T-cell (primary cell): ENCODE data around the gene LBHD1. TPM values are rescaled to one million over a fixed set of nuclear protein-coding genes. Genes with fewer than 3 reads are reported as not detected.

Source experiments
- ATAC-seq, 4 experiments: fragments of 200-7000 bp in 3 of 4; fragments of 150-1000 bp in 1 of 4; cut with Tn5 transposase; replicated peaks in 1 of 4; 1 replicate in 3 of 4; 2 replicates in 1 of 4; pipeline ENCODE4 v1.10.0; 2021; ENCODE audit warnings: moderate library complexity in 3 of 4, mild to moderate bottlenecking in 2 of 4, moderate number of reproducible peaks in 1 of 4
- CTCF ChIA-PET, 2 donors: fragments of 300-600 bp; sonication (Branson Sonifier 250); formaldehyde crosslinking; loops; one replicate each; lab custom pipeline; 2022; ENCODE audit warnings: antibody characterized with exemption in 2 of 2; lab: Charles Lee
- POLR2A ChIA-PET, 2 donors: fragments of 300-600 bp; sonication (Branson Sonifier 250); formaldehyde crosslinking; loops; one replicate each; lab custom pipeline; 2022; ENCODE audit warnings: antibody characterized with exemption in 2 of 2; lab: Charles Lee
- DNase-seq, 35 experiments: peaks; one replicate each; pipeline versions ENCODE4 v3.0.0 to v3.0.0-alpha.2; 2013 to 2023
- H3K27ac ChIP-seq: one replicate; pipeline ENCODE4 v1.5.1; 2013; ENCODE audit warnings: low read length
- H3K27me3 ChIP-seq, 2 experiments: replicated peaks in 1 of 2; 1 replicate in 1 of 2; 2 replicates in 1 of 2; pipeline versions ENCODE4 v1.6.1 to v1.7.0; 2013; ENCODE audit warnings: low read length in 1 of 2, mixed read lengths in 1 of 2; ENCODE audit not compliant: control insufficient read depth in 2 of 2, insufficient read depth in 2 of 2; ENCODE audit errors: extremely low read depth in 1 of 2
- H3K36me3 ChIP-seq, 2 donors: 1 replicate in 1 of 2; 2 replicates in 1 of 2; pipeline versions ENCODE4 v1.6.1 to v1.7.0; 2013; ENCODE audit warnings: low read length in 1 of 2; ENCODE audit not compliant: control insufficient read depth in 2 of 2, insufficient read depth in 1 of 2; ENCODE audit errors: extremely low read depth in 1 of 2
- H3K4me1 ChIP-seq, 2 experiments: 1 replicate in 1 of 2; 2 replicates in 1 of 2; pipeline versions ENCODE4 v1.6.1 to v1.7.0; 2013; ENCODE audit warnings: low read length in 2 of 2, mixed read lengths in 1 of 2; ENCODE audit not compliant: insufficient read depth in 2 of 2, control insufficient read depth in 1 of 2; ENCODE audit errors: extremely low read depth in 1 of 2
- H3K4me3 ChIP-seq, 2 donors: 1 replicate in 1 of 2; 2 replicates in 1 of 2; pipeline versions ENCODE4 v1.5.1 to v1.7.0; 2013; ENCODE audit warnings: mild to moderate bottlenecking in 2 of 2, low read length in 1 of 2, moderate library complexity in 1 of 2; ENCODE audit not compliant: control insufficient read depth in 1 of 2; ENCODE audit errors: extremely low read depth in 1 of 2
- H3K9me3 ChIP-seq: 2 replicates; pipeline ENCODE4 v1.7.0; 2013
- H3K27ac Mint-ChIP-seq, 2 donors: one replicate each; pipeline ENCODE4 v1.8.0; 2020 to 2021; ENCODE audit warnings: mild to moderate bottlenecking in 2 of 2, mixed read lengths in 2 of 2
- H3K27me3 Mint-ChIP-seq, 2 donors: one replicate each; pipeline ENCODE4 v1.8.0; 2021 to 2022; ENCODE audit warnings: mixed read lengths in 2 of 2
- H3K36me3 Mint-ChIP-seq: one replicate; pipeline ENCODE4 v1.8.0; 2021; ENCODE audit warnings: mixed read lengths
- H3K4me1 Mint-ChIP-seq, 3 donors: one replicate each; pipeline ENCODE4 v1.8.0; 2020 to 2022; ENCODE audit warnings: mixed read lengths in 3 of 3, mild to moderate bottlenecking in 1 of 3
- H3K4me3 Mint-ChIP-seq, 3 donors: one replicate each; pipeline ENCODE4 v1.8.0; 2020 to 2022; ENCODE audit warnings: mild to moderate bottlenecking in 3 of 3, mixed read lengths in 3 of 3, moderate library complexity in 3 of 3
- H3K9me3 Mint-ChIP-seq, 3 donors: one replicate each; pipeline ENCODE4 v1.8.0; 2020 to 2022; ENCODE audit warnings: mixed read lengths in 3 of 3
- WGBS: methylation state at CpG from one replicate; pipeline ENCODE4 v1.1.5; 2013; ENCODE audit warnings: missing lambda C conversion rate; ENCODE audit not compliant: insufficient coverage; 5-methylcytosine and 5-hydroxymethylcytosine counted together
- total RNA-seq, 35 experiments: library from RNA in 6 of 35; stranded (reverse) in 6 of 35; fragments of 120-200 nt in 1 of 35; gene quantifications; one replicate each; pipeline versions ENCODE4 v1.2.1 to v1.2.4 and lab custom pipeline; 2013 to 2026

LBHD1 gene
- total RNA-seq (10 to 100 TPM; 15.5 to 24.7 (median 20.7) TPM), total RNA-seq (lab: John Stamatoyannopoulos, UW) (5.0 to 27.3 (median 12.5) reads per million in 29 experiments)
- total RNA-seq (2013) = 11.9 TPM

DNA sequence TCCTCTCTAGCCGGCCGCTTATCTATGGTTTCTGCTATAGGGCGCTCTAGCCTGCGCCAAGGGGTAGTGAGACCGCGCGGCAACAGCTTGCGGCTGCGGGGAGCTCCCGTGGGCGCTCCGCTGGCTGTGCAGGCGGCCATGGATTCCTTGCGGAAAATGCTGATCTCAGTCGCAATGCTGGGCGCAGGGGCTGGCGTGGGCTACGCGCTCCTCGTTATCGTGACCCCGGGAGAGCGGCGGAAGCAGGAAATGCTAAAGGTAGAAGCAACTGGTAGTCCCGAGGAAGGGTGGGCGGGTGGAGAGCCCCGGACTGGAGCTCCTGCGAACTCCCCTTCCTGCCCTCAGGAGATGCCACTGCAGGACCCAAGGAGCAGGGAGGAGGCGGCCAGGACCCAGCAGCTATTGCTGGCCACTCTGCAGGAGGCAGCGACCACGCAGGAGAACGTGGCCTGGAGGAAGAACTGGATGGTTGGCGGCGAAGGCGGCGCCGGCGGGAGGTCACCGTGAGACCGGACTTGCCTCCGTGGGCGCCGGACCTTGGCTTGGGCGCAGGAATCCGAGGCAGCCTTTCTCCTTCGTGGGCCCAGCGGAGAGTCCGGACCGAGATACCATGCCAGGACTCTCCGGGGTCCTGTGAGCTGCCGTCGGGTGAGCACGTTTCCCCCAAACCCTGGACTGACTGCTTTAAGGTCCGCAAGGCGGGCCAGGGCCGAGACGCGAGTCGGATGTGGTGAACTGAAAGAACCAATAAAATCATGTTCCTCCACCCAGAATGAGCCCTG lies at the start of gene LBHD1, which contains the start of gene UQCC3:
Gene LBHD1 (minus strand): TSS at position 660 of the 782 bp plus-strand sequence. CDS start 2,236 bp downstream, outside the sequence.
Gene UQCC3 (plus strand): TSS at position 66 of the 782 bp plus-strand sequence. CDS start 73 bp downstream, at position 139.
- H3K4me3 Mint-ChIP-seq = peak within 1 kb of the TSS; percentile 98 to 99 (median 99)
- Histone ChIP-seq H3K36me3 (peaks cover 0 to 23% of the 10 kb centered on the region in 2 donors), H3K9me3 (no peaks in the 10 kb centered on the region), H3K4me1 (peaks cover 7 to 45% of the 10 kb centered on the region in 2 experiments), H3K4me3 (peak within 1 kb of the TSS; percentile 82 to 96), H3K27ac (peak within 1 kb of the TSS; percentile 65), H3K27me3 (no peaks in the 10 kb centered on the region)
- ATAC-seq (peak; percentile 72 to 80 (median 78)), DNase-seq (peak; percentile 32 to 81 (median 60))
- H3K27me3 Mint-ChIP-seq = no peaks in the 10 kb centered on the region
- H3K4me1 Mint-ChIP-seq = peaks cover 57 to 62% (median 59%) of the 10 kb centered on the region in 3 donors
- peaks cover 19% of the 10 kb centered on the region for H3K36me3 Mint-ChIP-seq
- 0% methylated on average over 55 of the region's 59 CpGs for WGBS
- POLR2A ChIA-PET = interaction anchor here (0.5 to 1.7 kb wide), 11 partner anchors 9 to 184 kb away, joined by 3 to 11 read pairs (median 3); partner anchors contain the start of genes INTS5 (in 1 of the 2) and TUT1 (in 1 of the 2)
- peak within 1 kb of the TSS; percentile 98 to 99 for H3K27ac Mint-ChIP-seq
- CTCF ChIA-PET = interaction anchor here (0.6 to 1.5 kb wide), 4 partner anchors 22 to 166 kb away, joined by 3 to 7 read pairs (median 4); partner anchors contain the start of genes TUT1 (in 1 of the 2) and ZBTB3 (in 1 of the 2)
- no peaks in the 10 kb centered on the region for H3K9me3 Mint-ChIP-seq

DNA sequence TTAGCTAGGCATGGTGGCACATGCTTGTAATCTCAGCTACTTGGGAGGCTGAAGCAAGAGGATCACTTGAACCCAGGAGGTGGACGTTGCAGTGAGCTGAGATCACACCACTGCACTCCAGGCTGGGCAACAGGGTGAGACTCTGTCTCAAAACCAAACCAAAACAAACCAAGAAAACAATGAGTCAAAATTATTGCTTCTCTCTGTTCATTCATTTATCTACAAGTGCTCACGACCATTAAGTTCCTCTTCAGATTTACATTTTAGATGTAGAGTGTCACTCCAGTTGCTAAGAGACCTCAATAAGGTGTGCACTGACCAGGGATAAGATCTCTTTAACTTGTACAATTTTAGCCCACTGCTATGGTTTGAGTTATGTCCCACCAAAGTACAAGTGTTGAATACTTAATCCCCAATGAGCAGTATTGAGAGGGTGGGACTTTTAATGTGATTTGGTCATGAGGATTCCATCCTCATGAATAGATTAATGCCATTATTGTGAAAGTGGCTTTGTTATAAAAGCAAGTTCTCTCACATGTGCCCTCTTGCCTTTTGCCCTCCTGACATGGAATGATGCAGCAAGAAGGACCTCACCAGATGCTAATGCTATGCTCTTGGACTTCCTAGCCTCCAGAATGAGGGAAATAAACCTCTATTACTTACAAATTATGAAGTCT lies 47.4 kb upstream of the LBHD1 start:
- DNase-seq (no peak), ATAC-seq (no peak)
- H3K4me3 Mint-ChIP-seq = no peak overlapping the region
- peaks cover 2 to 4% of the 10 kb centered on the region in 2 experiments for H3K4me1 ChIP-seq
- H3K9me3 Mint-ChIP-seq = no peaks in the 10 kb centered on the region
- peak overlapping the region; percentile 16 to 36 for H3K27ac Mint-ChIP-seq
- H3K4me3 ChIP-seq = no peak overlapping the region
- H3K27me3 Mint-ChIP-seq = no peaks in the 10 kb centered on the region
- peaks cover 34 to 66% (median 61%) of the 10 kb centered on the region in 3 donors for H3K4me1 Mint-ChIP-seq
- no peak overlapping the region for H3K27ac ChIP-seq
- ChIA-PET POLR2A (no interaction called here), CTCF (interaction anchor here (0.6 to 0.8 kb wide), 2 partner anchors 8 to 40 kb away, joined by 4 to 9 read pairs; partner anchors contain the start of gene HNRNPUL2 (in 1 of the 2))
- no CpG with 5 or more reads among the region's 2 CpGs for WGBS
- no peaks in the 10 kb centered on the region for H3K9me3 ChIP-seq
- peaks cover 15 to 98% of the 10 kb centered on the region in 2 donors for H3K36me3 ChIP-seq
- no peaks in the 10 kb centered on the region for H3K27me3 ChIP-seq
- H3K36me3 Mint-ChIP-seq = peaks cover 74% of the 10 kb centered on the region

DNA sequence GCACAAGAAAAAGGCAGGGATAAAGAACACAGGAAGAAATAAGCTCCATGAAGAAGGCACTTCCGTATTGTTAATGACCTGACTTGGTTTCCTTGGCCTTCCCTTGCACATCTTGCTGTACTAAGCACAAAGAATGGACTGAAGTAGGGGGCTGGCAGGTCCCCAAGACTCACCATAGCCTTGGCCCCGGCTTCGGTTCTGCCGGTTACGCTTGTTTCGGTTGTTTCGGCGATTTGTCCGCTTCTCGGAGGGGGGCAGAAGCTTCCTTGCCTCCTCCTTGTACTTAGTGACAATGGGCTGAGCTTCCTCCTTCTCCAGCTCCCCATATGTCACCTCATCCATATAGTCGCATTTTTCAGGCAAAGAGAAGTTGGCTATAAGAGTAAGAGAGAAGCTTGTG lies 44.7 kb upstream of the LBHD1 start:
- no peak overlapping the region for H3K27ac ChIP-seq

DNA sequence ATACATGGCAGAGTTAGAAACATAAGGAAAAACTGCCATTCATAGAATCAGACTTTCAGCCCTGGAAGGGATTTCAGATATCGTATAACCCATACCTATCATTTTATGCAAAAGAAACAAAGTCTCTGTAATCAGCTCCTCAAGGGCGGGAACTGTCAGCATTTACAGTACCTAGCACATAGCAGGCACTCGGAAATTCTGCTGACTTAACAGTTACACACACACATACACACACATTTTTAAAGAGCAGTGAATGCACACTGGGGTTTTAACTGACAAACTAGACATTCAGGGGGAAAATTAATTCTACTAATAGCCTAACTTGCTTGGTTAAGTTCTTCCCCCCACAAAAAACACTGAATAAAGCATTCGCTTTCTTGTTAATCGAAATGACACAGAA lies 44.1 kb upstream of the LBHD1 start:
- Mint-ChIP-seq H3K27ac (peak overlapping the region; percentile 58 to 59), H3K4me3 (no peak overlapping the region), H3K36me3 (peaks cover 57% of the 10 kb centered on the region), H3K4me1 (peaks cover 36 to 58% (median 53%) of the 10 kb centered on the region in 3 donors), H3K27me3 (no peaks in the 10 kb centered on the region), H3K9me3 (no peaks in the 10 kb centered on the region)
- peaks cover 0 to 2% of the 10 kb centered on the region in 2 experiments for H3K4me1 ChIP-seq
- WGBS = 40% methylated on average over 1 of the region's 5 CpGs
- no peak overlapping the region for H3K4me3 ChIP-seq
- H3K27ac ChIP-seq = no peak overlapping the region
- H3K36me3 ChIP-seq = peaks cover 12 to 95% of the 10 kb centered on the region in 2 donors
- ATAC-seq (no peak), DNase-seq (no peak)
- H3K9me3 ChIP-seq = no peaks in the 10 kb centered on the region
- no peaks in the 10 kb centered on the region for H3K27me3 ChIP-seq
- ChIA-PET POLR2A (interaction anchor here in 1 of 2 donors (1.0 kb wide), 1 partner anchor 23 kb away, joined by 5 read pairs; no protein-coding TSS in a partner anchor), CTCF (interaction anchor here in 1 of 2 donors (0.7 kb wide), 1 partner anchor 1589 kb away, joined by 4 read pairs; the partner anchor contains the start of gene ESRRA)

More for the DNA sequence above, 44.7 kb upstream of the LBHD1 start:
- ChIA-PET CTCF (no interaction called here), POLR2A (interaction anchor here in 1 of 2 donors (1.0 kb wide), 1 partner anchor 23 kb away, joined by 5 read pairs; no protein-coding TSS in a partner anchor)
- peaks cover 12 to 96% of the 10 kb centered on the region in 2 donors for H3K36me3 ChIP-seq
- Mint-ChIP-seq H3K27me3 (no peaks in the 10 kb centered on the region), H3K36me3 (peaks cover 63% of the 10 kb centered on the region), H3K9me3 (no peaks in the 10 kb centered on the region), H3K4me3 (no peak overlapping the region), H3K27ac (no peak overlapping the region), H3K4me1 (peaks cover 36 to 64% (median 58%) of the 10 kb centered on the region in 3 donors)
- no peaks in the 10 kb centered on the region for H3K9me3 ChIP-seq
- WGBS = 98% methylated on average over 10 of the region's 11 CpGs
- H3K4me3 ChIP-seq = no peak overlapping the region
- ATAC-seq = no peak
- peaks cover 0 to 2% of the 10 kb centered on the region in 2 experiments for H3K4me1 ChIP-seq
- H3K27me3 ChIP-seq = no peaks in the 10 kb centered on the region
- DNase-seq = no peak

DNA sequence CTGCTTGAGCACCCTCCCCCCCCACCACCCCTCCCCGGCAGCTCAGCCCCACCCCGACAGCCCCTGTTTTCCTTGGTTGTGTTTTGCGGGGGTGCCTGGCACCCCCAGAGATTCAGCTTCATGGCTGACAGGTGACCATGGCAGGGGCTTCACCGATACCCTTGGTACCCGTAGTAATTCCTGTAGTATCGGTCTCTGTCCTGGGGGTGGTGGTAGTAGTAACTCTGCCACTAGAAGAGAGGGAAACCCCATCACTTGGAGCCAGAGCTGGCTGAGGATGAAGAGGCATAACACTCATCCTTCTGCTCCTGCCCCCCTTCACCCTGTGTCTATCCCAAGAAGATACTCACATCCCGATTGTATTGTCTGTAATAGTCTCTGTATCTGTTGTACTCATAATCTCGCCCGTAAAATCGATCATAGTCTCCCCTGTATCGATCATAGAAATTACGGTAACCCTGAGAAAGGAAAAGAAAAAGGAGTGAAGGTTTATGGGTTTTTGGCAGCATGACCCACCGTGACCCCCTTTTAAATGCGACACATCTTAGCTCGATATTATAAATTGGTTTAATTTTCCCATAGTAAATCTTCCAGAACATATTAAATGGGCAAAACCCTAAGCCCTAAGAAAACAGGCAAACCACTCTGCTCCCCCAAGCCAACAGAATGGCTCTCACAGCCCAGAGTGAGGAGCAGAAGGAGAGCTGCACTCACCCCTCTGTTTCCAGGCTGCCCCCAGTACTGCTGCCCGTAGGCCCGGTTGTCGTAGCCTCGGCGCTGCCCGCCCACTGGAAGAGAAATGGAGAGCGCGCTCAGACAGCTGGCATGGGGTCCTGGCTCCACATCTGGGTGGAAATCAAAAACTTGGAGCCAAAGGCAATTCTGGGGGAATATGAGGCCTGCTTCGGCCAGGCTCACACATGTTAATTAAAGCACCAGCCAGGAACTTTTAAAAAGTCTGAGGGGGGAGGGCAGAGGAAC lies 43.4 kb upstream of the LBHD1 start:
- ATAC-seq = no peak
- POLR2A ChIA-PET = interaction anchor here (0.9 to 1.0 kb wide), 2 partner anchors 22 to 126 kb away, joined by 3 to 5 read pairs; no protein-coding TSS in a partner anchor

More for the DNA sequence above, 43.4 kb upstream of the LBHD1 start:
- Mint-ChIP-seq H3K36me3 (peaks cover 57% of the 10 kb centered on the region), H3K4me3 (no peak overlapping the region), H3K27me3 (no peaks in the 10 kb centered on the region), H3K4me1 (peaks cover 37 to 57% (median 49%) of the 10 kb centered on the region in 3 donors), H3K27ac (peak overlapping the region; percentile 5 to 34), H3K9me3 (no peaks in the 10 kb centered on the region)
- 97% methylated on average over 15 of the region's 24 CpGs for WGBS
- Histone ChIP-seq H3K4me3 (no peak overlapping the region), H3K36me3 (peaks cover 12 to 92% of the 10 kb centered on the region in 2 donors), H3K4me1 (peaks cover 0 to 3% of the 10 kb centered on the region in 2 experiments), H3K27me3 (no peaks in the 10 kb centered on the region), H3K9me3 (no peaks in the 10 kb centered on the region), H3K27ac (no peak overlapping the region)
- CTCF ChIA-PET = interaction anchor here (0.6 to 0.7 kb wide), 2 partner anchors 19 to 1590 kb away, joined by 4 read pairs; partner anchors contain the start of gene ESRRA (in 1 of the 2)
- DNase-seq = no peak
